ENCODE data around the gene PLXNA2. TPM values are rescaled to one million over a fixed set of nuclear protein-coding genes. Genes with fewer than 3 reads are reported as not detected.

The PLXNA2 gene
- total and polyA plus RNA-seq, 2 of the 13 experiments (the other 11 are each of a cell fraction or from before 2014, with no cell fraction given): 1.1 to 2.1 TPM

- H3K4me2 ChIP-seq (ENCODE audit: low read depth, low read length): no peak overlapping the region
- in situ Hi-C loops (cut with HindIII; ENCODE audit: extremely low pct_ligation_motif_present, low pct_unique_long_range_greater_than_20kb) (no loop called here), intact Hi-C loops (cut with micrococcal nuclease; ENCODE audit: unreplicated experiment) (no loop called here)
- ATAC-seq: no peak
- CTCF ChIA-PET (ENCODE audit: low intra/inter-chr PET ratio, low total read pairs): no interaction called here
- POLR2A ChIA-PET: interaction anchor here (1.9 kb wide), 1 partner anchor 77 kb away, joined by 5 read pairs; no protein-coding TSS in a partner anchor
- H3K27me3 ChIP-seq (ENCODE audit: control insufficient read depth in 1 of 2, insufficient read depth in 2 of 2, low read length in 2 of 2): no peaks in the 10 kb centered on the region
- TF ChIP-seq SOX5 (CRISPR knock-in tag; IDR thresholded peaks at IDR 0.05; ENCODE audit: borderline replicate concordance): no peak
- TF ChIP-seq ZNF180 (CRISPR knock-in tag; IDR thresholded peaks at IDR 0.05; ENCODE audit: borderline replicate concordance, low read depth): no peak
- no peak for TF ChIP-seq SMAD9 (CRISPR knock-in tag; IDR thresholded peaks at IDR 0.05)
- TF ChIP-seq ZNF776 (CRISPR knock-in tag; IDR thresholded peaks at IDR 0.05): no peak
- TF ChIP-seq, protein P1, sequence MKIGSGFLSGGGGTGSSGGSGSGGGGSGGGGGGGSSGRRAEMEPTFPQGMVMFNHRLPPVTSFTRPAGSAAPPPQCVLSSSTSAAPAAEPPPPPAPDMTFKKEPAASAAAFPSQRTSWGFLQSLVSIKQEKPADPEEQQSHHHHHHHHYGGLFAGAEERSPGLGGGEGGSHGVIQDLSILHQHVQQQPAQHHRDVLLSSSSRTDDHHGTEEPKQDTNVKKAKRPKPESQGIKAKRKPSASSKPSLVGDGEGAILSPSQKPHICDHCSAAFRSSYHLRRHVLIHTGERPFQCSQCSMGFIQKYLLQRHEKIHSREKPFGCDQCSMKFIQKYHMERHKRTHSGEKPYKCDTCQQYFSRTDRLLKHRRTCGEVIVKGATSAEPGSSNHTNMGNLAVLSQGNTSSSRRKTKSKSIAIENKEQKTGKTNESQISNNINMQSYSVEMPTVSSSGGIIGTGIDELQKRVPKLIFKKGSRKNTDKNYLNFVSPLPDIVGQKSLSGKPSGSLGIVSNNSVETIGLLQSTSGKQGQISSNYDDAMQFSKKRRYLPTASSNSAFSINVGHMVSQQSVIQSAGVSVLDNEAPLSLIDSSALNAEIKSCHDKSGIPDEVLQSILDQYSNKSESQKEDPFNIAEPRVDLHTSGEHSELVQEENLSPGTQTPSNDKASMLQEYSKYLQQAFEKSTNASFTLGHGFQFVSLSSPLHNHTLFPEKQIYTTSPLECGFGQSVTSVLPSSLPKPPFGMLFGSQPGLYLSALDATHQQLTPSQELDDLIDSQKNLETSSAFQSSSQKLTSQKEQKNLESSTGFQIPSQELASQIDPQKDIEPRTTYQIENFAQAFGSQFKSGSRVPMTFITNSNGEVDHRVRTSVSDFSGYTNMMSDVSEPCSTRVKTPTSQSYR (CRISPR knock-in tag; IDR thresholded peaks at IDR 0.05; ENCODE audit: borderline replicate concordance): no peak
- no peak for TF ChIP-seq NFRKB (IDR thresholded peaks at IDR 0.05)
- H3K36me3 ChIP-seq (replicated peaks in 1 of 2; ENCODE audit: control insufficient read depth in 1 of 2, insufficient read depth in 2 of 2, low read length in 2 of 2): peaks cover 0 to 2% of the 10 kb centered on the region in 2 experiments; a peak in 2 of 5 replicates
- no peak overlapping the region for H3K27ac ChIP-seq (ENCODE audit: extremely low read length, insufficient read depth, low read length)
- no peak overlapping the region for H2AFZ ChIP-seq (ENCODE audit: low read length)
- H3K4me1 ChIP-seq (ENCODE audit: insufficient read depth, low read length): peaks cover 24% of the 10 kb centered on the region
- H3K4me3 ChIP-seq (replicated peaks in 1 of 3; ENCODE audit: insufficient read depth in 1 of 3, low read depth in 2 of 3, low read length in 3 of 3): no peak overlapping the region
- no peak for FAIRE-seq
- no peaks in the 10 kb centered on the region for H3K9me3 ChIP-seq (ENCODE audit: low read length)
- no TSS peak for BruUV-seq (replicated peaks)
- H3K79me2 ChIP-seq (ENCODE audit: insufficient read depth, low read length): no peaks in the 10 kb centered on the region
- no peaks in the 10 kb centered on the region for H4K20me1 ChIP-seq (ENCODE audit: insufficient read depth, low read length)
- no peak overlapping the region for H3K9ac ChIP-seq (ENCODE audit: insufficient read depth, low read depth, low read length)
- no peak for DNase-seq (ENCODE audit: low spot score)
- 67% methylated on average over 3 of the region's 3 CpGs for WGBS (ENCODE audit: low lambda C conversion rate)
These were observed 34.9 kb downstream of the PLXNA2 start for GRCh38 chr1:208209286-208209685.

GRCh38 chr1:208208132-208208487, 36.1 kb downstream of the PLXNA2 start:
- H3K36me3 ChIP-seq (replicated peaks in 1 of 2; ENCODE audit: control insufficient read depth in 1 of 2, insufficient read depth in 2 of 2, low read length in 2 of 2): peaks cover 0 to 2% of the 10 kb centered on the region in 2 experiments; a peak in 2 of 5 replicates
- H3K27me3 ChIP-seq (ENCODE audit: control insufficient read depth in 1 of 2, insufficient read depth in 2 of 2, low read length in 2 of 2): no peaks in the 10 kb centered on the region
- no peak overlapping the region for H3K9ac ChIP-seq (ENCODE audit: insufficient read depth, low read depth, low read length)
- no peaks in the 10 kb centered on the region for H3K79me2 ChIP-seq (ENCODE audit: insufficient read depth, low read length)
- H2AFZ ChIP-seq (ENCODE audit: low read length): no peak overlapping the region
- ATAC-seq: no peak
- CTCF ChIA-PET (ENCODE audit: low intra/inter-chr PET ratio, low total read pairs): no interaction called here
- BruUV-seq (replicated peaks): no TSS peak
- H3K4me1 ChIP-seq (ENCODE audit: insufficient read depth, low read length): peaks cover 36% of the 10 kb centered on the region
- no peak for FAIRE-seq
- intact Hi-C loops (cut with micrococcal nuclease; ENCODE audit: unreplicated experiment): no loop called here
- H3K27ac ChIP-seq (ENCODE audit: extremely low read length, insufficient read depth, low read length): no peak overlapping the region
- H3K4me3 ChIP-seq (replicated peaks in 1 of 3; ENCODE audit: insufficient read depth in 1 of 3, low read depth in 2 of 3, low read length in 3 of 3): no peak overlapping the region
- H3K9me3 ChIP-seq (ENCODE audit: low read length): no peaks in the 10 kb centered on the region
- peak overlapping the region; percentile 40; the same call in 1 of the 2 replicates for H3K4me2 ChIP-seq (ENCODE audit: low read depth, low read length)
- no peaks in the 10 kb centered on the region for H4K20me1 ChIP-seq (ENCODE audit: insufficient read depth, low read length)
- in situ Hi-C loops (cut with HindIII; ENCODE audit: extremely low pct_ligation_motif_present, low pct_unique_long_range_greater_than_20kb): no loop called here
- no peak for DNase-seq (ENCODE audit: low spot score)
- POLR2A ChIA-PET: interaction anchor here (0.7 to 1.9 kb wide), 9 partner anchors 25 to 381 kb away, joined by 3 to 6 read pairs (median 3); partner anchors contain the start of gene PLXNA2
- TF ChIP-seq AFF4 (CRISPR knock-in tag; IDR thresholded peaks at IDR 0.05) (no peak), EP300 (IDR thresholded peaks at IDR 0.05; ENCODE audit: low read depth in 2 of 2, low read length in 2 of 2) (no peak), EP300 (CRISPR knock-in tag; IDR thresholded peaks at IDR 0.05; ENCODE audit: borderline replicate concordance) (no peak), ZNF543 (CRISPR knock-in tag; IDR thresholded peaks at IDR 0.05) (no peak), SP1 (IDR thresholded peaks at IDR 0.05) (no peak), SP1 (CRISPR knock-in tag; IDR thresholded peaks at IDR 0.05) (no peak), ZNF138 (CRISPR knock-in tag; IDR thresholded peaks at IDR 0.05; ENCODE audit: low read depth) (no peak)

Measured in HepG2 (cell line).